ENCODE data around the gene MT2A. TPM values are rescaled to one million over a fixed set of nuclear protein-coding genes. Genes with fewer than 3 reads are reported as not detected.

The MT2A gene
- total RNA-seq, 1 donor from 2014 or later, result 86.3 TPM

- no peak for DNase-seq
- intact Hi-C loops (cut with micrococcal nuclease), result no loop called here
- no peak for ATAC-seq
These were observed 43.2 kb downstream of the MT2A start, which contains the start of gene MT1B for GRCh38 chr16:56651586-56651985. Gene MT1B, plus strand, starts transcription at chr16:56651886. Its CDS starts 68 bp downstream, at chr16:56651954.

- intact Hi-C loops (cut with micrococcal nuclease), result no loop called here
These were observed 44.2 kb downstream of the MT2A start for GRCh38 chr16:56652600-56652999.

GRCh38 chr16:56653218-56653617 lies 44.8 kb downstream of the MT2A start:
- intact Hi-C loops (cut with micrococcal nuclease), result no loop called here
- DNase-seq (no peak), ATAC-seq (no peak)

More at GRCh38 chr16:56652600-56652999, 44.2 kb downstream of the MT2A start:
- ATAC-seq (no peak), DNase-seq (no peak)

- peak; percentile 92 for ATAC-seq
- intact Hi-C loops (cut with micrococcal nuclease), result no loop called here
- peak; percentile 75 for DNase-seq
These were observed 49.4 kb downstream of the MT2A start, which contains the start of gene MT1F for GRCh38 chr16:56657555-56658326. Gene MT1F, plus strand, starts transcription at chr16:56657959. Its CDS starts 100 bp downstream, at chr16:56658059.

- intact Hi-C loops (cut with micrococcal nuclease), result no loop called here
- DNase-seq (peak; percentile 63), ATAC-seq (no peak)
These were observed 50.0 kb downstream of the MT2A start for GRCh38 chr16:56658327-56658875.

Other genes starting within 250 kb of the MT2A start
- gene AMFR, start 183.0 kb upstream of the MT2A start, total RNA-seq, result 59.1 TPM
- 66.3 TPM for gene NUDT21, start 157.3 kb upstream of the MT2A start, total RNA-seq
- 27.1 TPM for gene OGFOD1, start 157.0 kb upstream of the MT2A start, total RNA-seq
- gene BBS2, start 88.6 kb upstream of the MT2A start, total RNA-seq, result 45.0 TPM
- not detected for gene MT4, start 43.5 kb upstream of the MT2A start, total RNA-seq
- gene MT3, start 19.1 kb upstream of the MT2A start, total RNA-seq, result 3.8 TPM
- gene MT1E, start 17.2 kb downstream of the MT2A start, total RNA-seq, result 123 TPM
- gene MT1M, start 24.1 kb downstream of the MT2A start, total RNA-seq, result 6.8 TPM
- gene MT1A, start 30.1 kb downstream of the MT2A start, total RNA-seq, result 2.3 TPM
- not detected for gene MT1B, start 43.3 kb downstream of the MT2A start, total RNA-seq
- gene MT1F, start 49.4 kb downstream of the MT2A start, total RNA-seq, result 3.0 TPM
- not detected for gene MT1G, start 59.5 kb downstream of the MT2A start, total RNA-seq
- not detected for gene MT1H, start 61.2 kb downstream of the MT2A start, total RNA-seq
- gene MT1X, start 73.9 kb downstream of the MT2A start, total RNA-seq, result 85.9 TPM
- 26.2 TPM for gene NUP93, start 121.5 kb downstream of the MT2A start, total RNA-seq

All from left ventricle myocardium superior (tissue), 1 donor.